OCI-LY7 (cell line): ENCODE results near the gene HSF2BP.

Experiments used
- CTCF ChIP-seq: fragments of 200-600 bp; sonication (generic); conservative IDR thresholded peaks from 2 replicates; pipeline ENCODE4 v1.5.1; 2014; ENCODE audit warnings: mild to moderate bottlenecking, antibody characterized with exemption, low read length, moderate library complexity, mixed read lengths
- EZH2phosphoT487 ChIP-seq: fragments of 200-600 bp; sonication (generic); IDR thresholded peaks from 2 replicates; pipeline ENCODE4 v1.6.1; 2018; ENCODE audit warnings: low read depth, borderline replicate concordance, mild to moderate bottlenecking, mixed run types, antibody characterized with exemption, low read length, moderate library complexity, mixed read lengths

- TF ChIP-seq CTCF (no peak), EZH2phosphoT487 (no peak)
Observed at GRCh38 chr21:43622796-43623195, 36.5 kb downstream of the HSF2BP start.
